GM21723 (cell line): ENCODE measurements around the gene KCNK6.

Source experiments
- ATAC-seq: cut with Tn5 transposase; IDR thresholded peaks from one replicate; pipeline ENCODE4 v1.9.1; 2021; ENCODE audit warnings: mild to moderate bottlenecking, moderate library complexity; ENCODE audit not compliant: unreplicated experiment

Gene KCNK6

GRCh38 chr19:38319421-38320258 is at the start of gene KCNK6:
Gene KCNK6 (plus strand): TSS chr19:38319845. CDS start chr19:38319951, 106 bp downstream.
- ATAC-seq, result no peak

DNA sequence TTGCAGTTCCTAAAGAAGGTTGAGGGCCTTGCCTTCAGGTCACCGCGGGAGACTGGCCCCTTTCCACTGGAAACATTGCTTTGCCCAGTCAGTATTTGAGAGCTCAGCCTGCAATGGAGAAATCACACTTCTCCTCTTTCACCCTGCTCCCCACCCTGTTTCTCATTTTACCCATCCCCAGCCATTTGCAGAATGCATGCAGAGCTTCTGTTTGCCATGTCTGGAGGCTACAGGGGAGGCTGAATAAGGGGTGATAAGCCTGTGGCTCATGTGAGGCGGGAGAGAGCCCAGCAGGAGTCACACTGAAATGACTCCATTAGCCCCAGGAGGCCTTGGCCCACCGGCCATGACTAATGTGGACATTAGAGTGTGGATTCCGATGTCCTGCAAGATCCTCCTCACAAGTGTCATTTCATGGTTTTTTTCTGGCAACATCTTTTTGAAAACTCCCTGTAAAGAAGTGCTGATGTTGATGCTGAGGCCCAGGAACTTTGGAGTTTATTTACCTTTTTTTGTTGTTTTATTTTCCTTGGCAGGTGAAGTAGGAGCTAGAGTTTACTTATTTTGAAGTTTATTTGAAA is 49.0 kb upstream of the KCNK6 start:
- ATAC-seq, result no peak

DNA sequence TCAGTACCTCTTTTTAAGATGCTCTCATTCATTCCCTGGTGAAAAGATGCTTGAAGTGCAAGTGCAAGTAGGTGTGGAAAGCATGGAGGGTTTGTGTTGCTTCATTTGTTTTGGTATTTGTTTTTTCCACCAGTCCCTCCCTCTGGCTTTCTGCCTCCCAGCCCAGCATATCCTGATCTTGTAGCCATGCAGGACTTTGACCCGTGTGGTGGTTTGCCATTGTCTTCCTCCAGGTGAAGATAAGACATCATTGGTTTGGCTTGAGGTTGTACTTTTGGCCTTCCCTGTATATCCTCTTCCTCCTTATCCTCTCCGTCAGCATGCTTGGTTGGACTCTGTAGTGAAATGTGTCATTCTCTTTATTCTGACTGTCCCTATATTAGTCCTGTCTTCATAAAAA is 46.1 kb upstream of the KCNK6 start:
- no peak for ATAC-seq

GRCh38 chr19:38274739-38275138 is 44.9 kb upstream of the KCNK6 start:
- no peak for ATAC-seq

DNA sequence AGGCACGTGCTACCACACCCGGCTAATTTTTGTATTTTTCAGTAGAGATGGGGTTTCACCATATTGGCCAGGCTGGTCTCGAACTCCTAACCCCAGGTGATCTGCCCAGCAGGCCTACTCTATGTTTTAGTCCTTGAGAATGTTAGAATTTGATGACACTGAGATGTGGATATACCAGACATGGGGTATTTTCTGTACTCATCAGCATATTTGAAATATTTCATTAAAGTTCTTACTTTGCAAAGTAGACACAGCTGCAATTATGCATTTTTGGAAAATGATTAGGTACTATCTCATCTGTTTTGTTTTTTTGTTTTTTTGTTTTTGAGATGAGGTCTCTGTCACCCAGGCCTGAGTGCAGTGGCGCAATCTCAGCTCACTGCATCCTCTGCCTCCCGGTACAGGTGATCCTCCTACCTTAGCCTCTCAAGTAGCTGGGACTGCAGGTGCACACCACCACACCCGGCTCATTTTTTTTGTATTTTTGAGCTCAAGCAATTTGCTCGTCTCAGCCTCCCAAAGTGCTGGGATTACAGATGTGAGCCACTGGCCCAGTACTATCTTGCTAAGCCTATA is 42.6 kb upstream of the KCNK6 start:
- ATAC-seq, result no peak

DNA sequence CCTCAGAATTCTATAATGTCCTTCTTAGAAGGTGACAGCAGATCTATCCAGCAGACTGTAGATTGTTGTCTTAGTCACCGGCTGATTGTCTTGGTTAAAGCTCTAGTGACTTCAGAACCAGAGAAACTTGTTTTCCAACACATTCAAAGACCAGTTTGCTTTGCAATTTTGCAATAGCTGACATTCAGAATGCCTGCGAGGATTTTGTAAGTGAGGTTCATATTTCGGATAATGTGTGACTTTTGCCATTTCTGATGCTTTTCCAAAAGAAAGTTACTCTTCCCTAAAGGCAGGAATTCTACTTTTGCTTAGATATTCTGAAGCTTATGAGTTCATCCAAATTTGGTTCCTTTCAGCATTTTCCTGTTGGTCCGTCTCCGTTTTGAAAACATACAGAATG is 42.1 kb upstream of the KCNK6 start:
- ATAC-seq, result no peak

- ATAC-seq, result no peak
Measured at GRCh38 chr19:38277969-38278680, 41.5 kb upstream of the KCNK6 start.

DNA sequence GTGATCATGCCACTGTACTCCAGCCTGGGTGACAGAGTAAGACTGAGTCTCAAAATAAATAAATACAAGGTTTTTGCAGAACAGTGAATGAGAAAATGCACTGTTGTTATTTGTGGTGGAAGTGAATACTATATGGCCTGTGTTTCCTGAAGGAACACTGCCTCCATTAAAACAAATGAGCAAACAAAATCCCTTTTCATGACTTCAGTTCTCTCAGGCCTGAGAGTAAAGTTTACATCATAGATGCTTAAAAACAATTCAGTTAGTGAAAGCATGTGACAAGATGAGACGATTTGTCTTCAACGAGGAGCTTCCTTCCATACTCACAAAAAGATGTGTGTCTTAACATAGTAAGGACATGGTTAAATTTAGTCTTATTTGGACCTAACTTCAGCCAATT is 40.9 kb upstream of the KCNK6 start:
- no peak for ATAC-seq

- no peak for ATAC-seq
Measured at GRCh38 chr19:38280030-38280921, 39.4 kb upstream of the KCNK6 start.

GRCh38 chr19:38281811-38282566 is 37.7 kb upstream of the KCNK6 start:
- no peak for ATAC-seq

- ATAC-seq, result no peak
Measured at GRCh38 chr19:38283271-38283670, 36.4 kb upstream of the KCNK6 start.

DNA sequence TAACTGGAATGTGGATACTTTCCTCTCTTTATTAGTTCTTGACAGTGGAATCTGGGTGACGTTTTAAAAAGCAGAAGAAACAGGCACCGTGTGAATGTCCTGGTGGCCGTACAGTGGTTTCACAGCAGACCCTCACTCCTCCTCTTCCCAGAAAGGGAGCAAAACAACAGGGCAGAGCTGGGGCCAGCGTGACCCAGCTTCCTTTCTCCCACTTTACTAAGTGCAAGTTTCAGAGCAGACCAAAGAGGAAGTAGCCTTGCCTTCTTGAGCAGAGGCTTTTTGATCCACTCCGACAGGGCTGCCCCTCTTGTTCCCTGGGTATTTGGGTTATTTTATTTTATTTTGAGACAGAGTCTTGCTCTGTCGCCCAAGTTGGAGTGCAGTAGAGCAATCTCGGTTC is 35.2 kb upstream of the KCNK6 start:
- no peak for ATAC-seq

DNA sequence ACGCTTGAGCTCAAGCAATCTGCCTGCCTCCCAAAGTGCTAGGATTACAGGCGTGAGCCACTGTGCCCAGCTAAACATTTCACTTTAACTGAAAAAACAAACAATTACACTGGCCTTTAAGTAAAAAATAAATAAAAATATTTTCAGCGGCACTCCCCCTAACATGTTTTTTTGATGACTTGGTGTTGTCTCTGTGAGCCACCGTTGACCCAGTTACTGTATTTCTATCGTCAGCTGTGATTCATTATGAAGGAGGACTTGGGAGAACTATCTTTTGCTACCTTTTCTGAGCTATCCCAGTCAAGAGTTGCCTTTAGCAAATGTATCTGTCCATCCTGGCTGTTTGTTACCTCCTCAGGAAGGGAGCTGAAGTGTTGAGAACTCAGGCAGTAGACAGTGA is 34.1 kb upstream of the KCNK6 start:
- ATAC-seq, result no peak

DNA sequence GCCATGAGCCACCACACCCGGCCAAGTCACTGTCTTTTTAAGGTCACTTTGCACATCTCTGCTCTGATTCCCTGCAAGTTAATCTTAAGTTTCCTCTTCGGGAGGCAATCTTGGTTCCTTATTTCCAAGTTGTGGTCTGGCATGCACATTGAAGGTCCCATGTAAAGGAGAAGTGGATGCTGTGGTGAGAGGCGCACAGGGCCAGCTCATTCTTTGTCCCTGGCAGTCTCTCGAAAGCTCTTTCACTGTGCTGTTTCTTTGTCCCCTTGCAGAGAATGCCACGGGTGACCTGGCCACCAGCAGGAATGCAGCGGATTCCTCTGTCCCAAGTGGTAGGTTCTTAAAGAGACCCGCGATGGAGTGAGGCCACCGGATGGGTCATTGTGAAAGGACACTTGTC is 32.0 kb upstream of the KCNK6 start:
- ATAC-seq, result no peak

DNA sequence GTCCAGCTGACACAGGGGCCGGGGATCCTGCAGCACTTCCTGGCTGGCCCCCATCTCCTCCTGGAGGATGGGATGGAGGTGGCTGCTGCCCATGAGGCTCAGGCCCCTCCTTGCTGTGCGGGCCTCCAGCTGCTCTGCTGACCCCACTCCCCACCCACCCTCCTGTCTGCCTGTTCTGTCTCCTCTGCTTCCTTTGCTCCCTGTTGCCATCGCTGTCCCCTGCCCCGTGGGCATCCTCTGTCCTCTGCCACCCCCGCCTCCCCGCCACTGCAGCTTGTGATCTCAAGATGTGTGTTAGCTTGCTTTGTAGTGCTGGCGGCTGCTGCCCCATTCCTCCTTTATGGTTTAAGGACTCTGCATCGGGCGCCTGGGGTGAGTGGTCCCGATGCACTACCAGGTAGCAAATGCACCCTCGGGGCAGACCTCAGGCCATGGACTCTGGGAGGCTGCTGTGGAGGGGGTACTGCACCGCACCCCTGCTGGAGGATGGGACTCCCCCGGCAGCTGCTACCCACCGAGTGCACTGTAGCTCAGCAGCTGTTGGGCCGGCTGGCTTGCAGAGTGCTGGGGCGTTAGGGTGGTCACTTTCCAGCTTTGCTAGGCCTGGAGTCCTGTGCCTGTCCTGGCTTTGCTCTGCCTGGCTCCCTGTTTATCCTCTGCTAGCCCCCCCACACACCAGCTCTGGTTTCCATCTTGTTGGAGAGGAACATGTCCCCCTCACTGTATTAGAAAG is 31.4 kb upstream of the KCNK6 start:
- no peak for ATAC-seq

DNA sequence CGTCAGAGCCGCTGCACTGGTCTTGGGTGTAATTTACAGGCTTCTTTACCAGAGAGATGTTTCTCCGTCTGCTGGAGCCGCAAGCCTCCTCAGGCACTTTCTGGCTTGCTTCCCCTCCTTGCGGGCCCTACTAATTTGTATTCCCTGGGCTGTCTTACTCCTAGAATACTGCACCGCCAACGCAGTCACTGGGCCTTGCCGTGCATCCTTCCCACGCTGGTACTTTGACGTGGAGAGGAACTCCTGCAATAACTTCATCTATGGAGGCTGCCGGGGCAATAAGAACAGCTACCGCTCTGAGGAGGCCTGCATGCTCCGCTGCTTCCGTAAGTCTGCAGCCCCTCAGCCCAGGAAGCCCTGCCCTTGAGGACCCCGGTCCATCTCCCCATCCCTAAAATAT is 29.7 kb upstream of the KCNK6 start:
- ATAC-seq, result no peak

- no peak for ATAC-seq
Measured at GRCh38 chr19:38290631-38291147, 29.0 kb upstream of the KCNK6 start.

DNA sequence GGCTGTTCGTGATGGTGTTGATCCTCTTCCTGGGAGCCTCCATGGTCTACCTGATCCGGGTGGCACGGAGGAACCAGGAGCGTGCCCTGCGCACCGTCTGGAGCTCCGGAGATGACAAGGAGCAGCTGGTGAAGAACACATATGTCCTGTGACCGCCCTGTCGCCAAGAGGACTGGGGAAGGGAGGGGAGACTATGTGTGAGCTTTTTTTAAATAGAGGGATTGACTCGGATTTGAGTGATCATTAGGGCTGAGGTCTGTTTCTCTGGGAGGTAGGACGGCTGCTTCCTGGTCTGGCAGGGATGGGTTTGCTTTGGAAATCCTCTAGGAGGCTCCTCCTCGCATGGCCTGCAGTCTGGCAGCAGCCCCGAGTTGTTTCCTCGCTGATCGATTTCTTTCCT is 27.8 kb upstream of the KCNK6 start:
- ATAC-seq, result no peak

DNA sequence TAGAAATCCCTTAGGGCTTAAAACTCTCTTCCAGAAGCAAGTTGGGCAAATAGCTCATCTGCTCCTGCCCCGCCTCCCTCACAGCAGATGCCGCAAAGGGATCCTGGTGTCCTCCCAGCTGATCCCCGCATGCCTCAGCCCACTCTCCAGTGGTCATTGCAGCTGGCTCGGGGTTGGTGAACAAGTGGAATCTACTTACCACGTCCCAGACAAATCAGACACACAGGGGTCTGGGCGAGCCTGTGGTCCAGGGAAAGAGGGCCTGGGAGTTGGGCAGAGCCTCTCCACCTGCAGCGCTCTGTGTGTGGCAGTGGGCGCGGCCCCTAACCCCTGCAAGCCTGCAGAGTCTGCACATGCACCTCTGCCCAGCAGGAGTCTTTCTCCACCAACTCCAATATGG is 26.4 kb upstream of the KCNK6 start:
- no peak for ATAC-seq
